HepG2 (cell line): ENCODE data around the gene RAB8A. TPM values are rescaled to one million over a fixed set of nuclear protein-coding genes. Genes with fewer than 3 reads are reported as not detected.

Experiments
- AGO2 ChIP-seq: fragments of 200-400 bp; formaldehyde crosslinking; optimal IDR thresholded peaks from 2 replicates; pipeline ENCODE3; 2017; ENCODE audit warnings: mild to moderate bottlenecking, low read depth, low read length, moderate library complexity
- ARNT2 ChIP-seq: sonication (generic); formaldehyde crosslinking; IDR thresholded peaks from 2 replicates; pipeline ENCODE4 v1.8.0; 2022; ENCODE audit warnings: mild to moderate bottlenecking, low read depth, missing genetic modification reagents, moderate library complexity
- ARNTL ChIP-seq: sonication (generic); formaldehyde crosslinking; IDR thresholded peaks from 2 replicates; pipeline ENCODE4 v1.4.0; 2020; ENCODE audit warnings: mild to moderate bottlenecking, missing genetic modification reagents
- BRD4 ChIP-seq: sonication (generic); formaldehyde crosslinking; IDR thresholded peaks from 2 replicates; pipeline ENCODE4 v1.4.0; 2020; ENCODE audit warnings: missing genetic modification reagents
- CBFB ChIP-seq: sonication (generic); formaldehyde crosslinking; IDR thresholded peaks from 2 replicates; pipeline ENCODE4 v1.4.0; 2020; ENCODE audit warnings: missing genetic modification reagents
- ELK4 ChIP-seq: sonication (generic); formaldehyde crosslinking; IDR thresholded peaks from 2 replicates; pipeline ENCODE4 v1.9.0; 2021; ENCODE audit warnings: missing genetic modification reagents, borderline replicate concordance
- FOXA1 ChIP-seq, 2 experiments: fragments of 450-650 bp in 1 of 2; sonication (generic) in 1 of 2; formaldehyde crosslinking in 1 of 2; IDR thresholded peaks; 2 replicates each; pipeline versions ENCODE4 v1.4.0 to v1.6.1; 2016 to 2020; ENCODE audit warnings: missing genetic modification reagents in 1 of 2
- FOXM1 ChIP-seq: sonication (generic); formaldehyde crosslinking; IDR thresholded peaks from 2 replicates; pipeline ENCODE4 v1.5.0; 2020; ENCODE audit warnings: missing genetic modification reagents
- GABPB1 ChIP-seq: IDR thresholded peaks from 2 replicates; pipeline ENCODE4 v1.6.1; 2016; ENCODE audit warnings: mild to moderate bottlenecking, missing genetic modification reagents, moderate library complexity, missing compliant biosample characterization
- KDM2A ChIP-seq: sonication (generic); formaldehyde crosslinking; IDR thresholded peaks from 2 replicates; pipeline ENCODE4 v1.4.0; 2020; ENCODE audit warnings: low read depth, missing genetic modification reagents, borderline replicate concordance
- KLF6 ChIP-seq: IDR thresholded peaks from 2 replicates; pipeline ENCODE4 v1.8.0; 2016; ENCODE audit warnings: missing biosample characterization, missing genetic modification reagents
- MBNL3 ChIP-seq: fragments of 250-450 bp; sonication (Bioruptor Pico); conservative IDR thresholded peaks from 2 replicates; pipeline ENCODE4 v1.8.0; 2022; ENCODE audit warnings: mild to moderate bottlenecking, inconsistent platforms
- PHF20 ChIP-seq: sonication (generic); formaldehyde crosslinking; IDR thresholded peaks from 2 replicates; pipeline ENCODE4 v1.5.0; 2020; ENCODE audit warnings: mild to moderate bottlenecking, missing genetic modification reagents
- TOE1 ChIP-seq: sonication (generic); formaldehyde crosslinking; IDR thresholded peaks from 2 replicates; pipeline ENCODE4 v1.4.0; 2020; ENCODE audit warnings: mild to moderate bottlenecking, missing genetic modification reagents
- TOPORS ChIP-seq: sonication (generic); formaldehyde crosslinking; IDR thresholded peaks from 2 replicates; pipeline ENCODE4 v1.8.0; 2023; ENCODE audit warnings: mild to moderate bottlenecking, missing genetic modification reagents
- U2AF2 ChIP-seq: fragments of 200-400 bp; formaldehyde crosslinking; IDR thresholded peaks from 2 replicates; pipeline ENCODE4 v1.6.1; 2017; ENCODE audit warnings: low read depth, mild to moderate bottlenecking, low read length
- ZFP90 ChIP-seq: sonication (generic); formaldehyde crosslinking; IDR thresholded peaks from 2 replicates; pipeline ENCODE4 v1.8.0; 2022; ENCODE audit warnings: missing genetic modification reagents, mild to moderate bottlenecking, inconsistent platforms, borderline replicate concordance
- ZNF577 ChIP-seq: sonication (generic); formaldehyde crosslinking; IDR thresholded peaks from 2 replicates; pipeline ENCODE4 v1.4.0; 2020; ENCODE audit warnings: mild to moderate bottlenecking, low read depth, missing genetic modification reagents, borderline replicate concordance
- ZNF772 ChIP-seq: sonication (generic); formaldehyde crosslinking; IDR thresholded peaks from 2 replicates; pipeline ENCODE4 v1.5.0; 2020; ENCODE audit warnings: mild to moderate bottlenecking, missing genetic modification reagents
- ZZZ3 ChIP-seq: sonication (generic); formaldehyde crosslinking; IDR thresholded peaks from 2 replicates; pipeline ENCODE4 v1.4.0; 2020; ENCODE audit warnings: missing genetic modification reagents, mild to moderate bottlenecking, borderline replicate concordance
- polyA plus RNA-seq, 8 experiments: library from polyadenylated mRNA; depleted of rRNA in 3 of 8; stranded (reverse) in 7 of 8; unstranded in 1 of 8; fragments of >200 nt; fragmentation: Illumina TruSeq in 4 of 8; extraction: Trizol in 4 of 8; gene quantifications; 2 replicates each; pipeline versions ENCODE4 v1.2.1 to v1.2.3, GENCODE V29; 2011 to 2016; ENCODE audit warnings: low read depth in 4 of 8, missing spikeins in 1 of 8, mixed read lengths in 1 of 8; ENCODE audit not compliant: insufficient read depth in 1 of 8
- total RNA-seq, 5 experiments: library from RNA; depleted of rRNA; stranded (reverse); fragments of >200 nt; fragmentation: Illumina TruSeq; extraction: Trizol; gene quantifications; 2 replicates each; pipeline ENCODE4 v1.2.3, GENCODE V29; 2016; ENCODE audit warnings: low read depth in 1 of 5
- TF ChIP-seq, protein P1 (sequence below): sonication (generic); formaldehyde crosslinking; IDR thresholded peaks from 2 replicates; pipeline ENCODE4 v1.5.0; 2020; ENCODE audit warnings: missing genetic modification reagents, mild to moderate bottlenecking, borderline replicate concordance
- TF ChIP-seq, protein P2 (sequence below): sonication (generic); formaldehyde crosslinking; IDR thresholded peaks from 2 replicates; pipeline ENCODE4 v1.4.0; 2020; ENCODE audit warnings: missing genetic modification reagents, mild to moderate bottlenecking, borderline replicate concordance
- TF ChIP-seq, protein P3 (sequence below): sonication (generic); formaldehyde crosslinking; IDR thresholded peaks from 2 replicates; pipeline ENCODE4 v1.4.0; 2020; ENCODE audit warnings: missing genetic modification reagents

The RAB8A gene
- total and polyA plus RNA-seq, 2 of the 13 experiments (the other 11 are each of a cell fraction or from before 2014, with no cell fraction given) = 36.7 to 45.0 TPM

GRCh38 chr19:16111160-16111908 is at the start of gene RAB8A (continued):
- TF ChIP-seq ARNTL (CRISPR knock-in tag) (no peak), CBFB (CRISPR knock-in tag) (peak; percentile 55; the same call in 1 of the 2 replicates), ZNF772 (CRISPR knock-in tag) (0 out of 2 replicates have a peak, but pooled peaks have one; percentile 20), U2AF2 (no peak), MBNL3 (no peak), TOPORS (peak; percentile 87), KDM2A (CRISPR knock-in tag) (peak; percentile 41; the same call in 1 of the 2 replicates), FOXA1 (IDR thresholded peaks at IDR 0.05) (no peak), FOXA1 (CRISPR knock-in tag; IDR thresholded peaks at IDR 0.05) (peak; percentile 38; the same call in 1 of the 2 replicates), KLF6 (CRISPR knock-in tag) (peak; percentile 35; the same call in 1 of the 2 replicates), FOXM1 (CRISPR knock-in tag) (no peak; the same call in 1 of the 2 replicates), ZZZ3 (no peak), BRD4 (CRISPR knock-in tag) (no peak), PHF20 (peak; percentile 77; the same call in 1 of the 2 replicates), AGO2 (no peak), GABPB1 (CRISPR knock-in tag) (peak; percentile 96), ARNT2 (CRISPR knock-in tag) (peak; percentile 87), TOE1 (CRISPR knock-in tag) (no peak), ELK4 (CRISPR knock-in tag) (no peak), ZFP90 (CRISPR knock-in tag) (no peak), ZNF577 (no peak)
- TF ChIP-seq, protein P1, sequence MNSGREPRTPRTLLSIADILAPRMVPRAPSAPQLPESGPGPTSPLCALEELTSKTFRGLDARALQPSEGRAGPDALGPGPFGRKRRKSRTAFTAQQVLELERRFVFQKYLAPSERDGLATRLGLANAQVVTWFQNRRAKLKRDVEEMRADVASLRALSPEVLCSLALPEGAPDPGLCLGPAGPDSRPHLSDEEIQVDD (CRISPR knock-in tag) = no peak
- TF ChIP-seq, protein P2, sequence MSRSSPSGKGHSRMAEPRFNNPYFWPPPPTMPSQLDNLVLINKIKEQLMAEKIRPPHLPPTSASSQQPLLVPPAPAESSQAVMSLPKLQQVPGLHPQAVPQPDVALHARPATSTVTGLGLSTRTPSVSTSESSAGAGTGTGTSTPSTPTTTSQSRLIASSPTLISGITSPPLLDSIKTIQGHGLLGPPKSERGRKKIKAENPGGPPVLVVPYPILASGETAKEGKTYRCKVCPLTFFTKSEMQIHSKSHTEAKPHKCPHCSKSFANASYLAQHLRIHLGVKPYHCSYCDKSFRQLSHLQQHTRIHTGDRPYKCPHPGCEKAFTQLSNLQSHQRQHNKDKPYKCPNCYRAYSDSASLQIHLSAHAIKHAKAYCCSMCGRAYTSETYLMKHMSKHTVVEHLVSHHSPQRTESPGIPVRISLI (CRISPR knock-in tag) = peak; percentile 43; the same call in 1 of the 2 replicates
- TF ChIP-seq, protein P3, sequence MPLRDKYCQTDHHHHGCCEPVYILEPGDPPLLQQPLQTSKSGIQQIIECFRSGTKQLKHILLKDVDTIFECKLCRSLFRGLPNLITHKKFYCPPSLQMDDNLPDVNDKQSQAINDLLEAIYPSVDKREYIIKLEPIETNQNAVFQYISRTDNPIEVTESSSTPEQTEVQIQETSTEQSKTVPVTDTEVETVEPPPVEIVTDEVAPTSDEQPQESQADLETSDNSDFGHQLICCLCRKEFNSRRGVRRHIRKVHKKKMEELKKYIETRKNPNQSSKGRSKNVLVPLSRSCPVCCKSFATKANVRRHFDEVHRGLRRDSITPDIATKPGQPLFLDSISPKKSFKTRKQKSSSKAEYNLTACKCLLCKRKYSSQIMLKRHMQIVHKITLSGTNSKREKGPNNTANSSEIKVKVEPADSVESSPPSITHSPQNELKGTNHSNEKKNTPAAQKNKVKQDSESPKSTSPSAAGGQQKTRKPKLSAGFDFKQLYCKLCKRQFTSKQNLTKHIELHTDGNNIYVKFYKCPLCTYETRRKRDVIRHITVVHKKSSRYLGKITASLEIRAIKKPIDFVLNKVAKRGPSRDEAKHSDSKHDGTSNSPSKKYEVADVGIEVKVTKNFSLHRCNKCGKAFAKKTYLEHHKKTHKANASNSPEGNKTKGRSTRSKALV (CRISPR knock-in tag) = no peak
